ENCODE data around the gene SMR3B.

- TF ChIP-seq RFX5 (IDR thresholded peaks at IDR 0.05; ENCODE audit: borderline replicate concordance, low read depth, low read length) (no peak), CTCF (IDR thresholded peaks at IDR 0.05; ENCODE audit: control extremely low read depth in 1 of 3, insufficient read depth in 1 of 3, low read depth in 1 of 3, low read length in 3 of 3) (no peak), YY1 (IDR thresholded peaks at IDR 0.05; ENCODE audit: low read depth, low read length) (no peak), ATF2 (IDR thresholded peaks at IDR 0.05; ENCODE audit: low read length) (no peak)
Observed at GRCh38 chr4:70337886-70338420, 45.0 kb upstream of the SMR3B start.

Measured in H1 (cell line).